Heart right ventricle (tissue), 16 donors: ENCODE results near the gene ENO2. TPM values are rescaled to one million over a fixed set of nuclear protein-coding genes. Genes with fewer than 3 reads are reported as not detected.

ENCODE experiments used
- ATAC-seq, 8 donors: fragments of 200-7000 bp; cut with Tn5 transposase; one replicate each; pipeline ENCODE4 v1.9.1; 2020; ENCODE audit warnings: mild to moderate bottlenecking in 8 of 8, moderate library complexity in 8 of 8, moderate number of reproducible peaks in 1 of 8
- DNase-seq, 2 donors: peaks; one replicate each; pipeline ENCODE4 v3.0.0-alpha.2; 2020
- H3K27ac ChIP-seq, 10 donors: fragments of 200-600 bp; sonication (generic) in 2 of 10; one replicate each; pipeline versions ENCODE4 v1.5.0 to v1.8.0; 2020 to 2022; ENCODE audit warnings: mild to moderate bottlenecking in 3 of 10
- H3K27me3 ChIP-seq, 7 donors: fragments of 200-600 bp; one replicate each; pipeline ENCODE4 v1.8.0; 2021 to 2022; ENCODE audit warnings: mild to moderate bottlenecking in 2 of 7
- H3K36me3 ChIP-seq, 9 donors: fragments of 200-600 bp; sonication (generic) in 1 of 9; one replicate each; pipeline versions ENCODE4 v1.5.0 to v1.8.0; 2020 to 2022; ENCODE audit warnings: mild to moderate bottlenecking in 2 of 9
- H3K4me1 ChIP-seq, 9 donors: fragments of 200-600 bp; sonication (generic) in 1 of 9; one replicate each; pipeline versions ENCODE4 v1.5.0 to v1.8.0; 2020 to 2022; ENCODE audit warnings: mild to moderate bottlenecking in 4 of 9
- H3K4me3 ChIP-seq, 10 donors: fragments of 200-600 bp; sonication (generic) in 2 of 10; one replicate each; pipeline versions ENCODE4 v1.5.0 to v1.8.0; 2020 to 2022; ENCODE audit warnings: mild to moderate bottlenecking in 7 of 10, moderate library complexity in 2 of 10
- H3K9me3 ChIP-seq, 11 donors: fragments of 200-600 bp in 10 of 11; sonication (generic) in 2 of 11; one replicate each; pipeline versions ENCODE4 v1.5.0 to v1.8.0; 2013 to 2022; ENCODE audit warnings: mild to moderate bottlenecking in 2 of 11, control low read depth in 1 of 11, moderate library complexity in 1 of 11
- CTCF ChIP-seq, 9 donors: fragments of 200-600 bp; sonication (generic) in 2 of 9; IDR thresholded peaks; one replicate each; pipeline versions ENCODE4 v1.5.0 to v1.8.0; 2021 to 2022; ENCODE audit warnings: antibody characterized with exemption in 9 of 9, mild to moderate bottlenecking in 5 of 9, moderate library complexity in 1 of 9
- WGBS, 2 donors: extraction: QIAGEN DNeasy Blood & Tissue Kit; methylation state at CpG; one replicate each; pipeline ENCODE4 v1.1.7; 2013; ENCODE audit warnings: inconsistent platforms in 1 of 2; 5-methylcytosine and 5-hydroxymethylcytosine counted together
- intact Hi-C, 10 donors: fragments of 100-400 bp; cut with DNase I; formaldehyde crosslinking; loops; one replicate each; pipeline versions ENCODE4 v1.11.1 to v1.14.2; 2022
- polyA plus RNA-seq, 2 donors: library from polyadenylated mRNA; stranded (reverse); fragments of 200-250 nt; gene quantifications; one replicate each; pipeline ENCODE4 v1.2.3, GENCODE V29; 2013
- total RNA-seq, 10 donors: library from RNA; stranded (reverse); fragmentation: NEBNext Ultra II Directional in 3 of 10; extraction: Animal tissue kit (Norgen Biotek cat#: 25700) in 3 of 10; gene quantifications; one replicate each; pipeline versions ENCODE4 v1.2.1 to v1.2.4, GENCODE V29; 2021 to 2023
- donor health status: Arrhythmogenic right ventricular cardiomyopathy.
- donor health status: ischemic (EF 13 %, LVEDD 7.1; RV severe dilation, severe dysfunction).
- donor health status: healthy with polysubstance abuse.
- donor health status: DM: no; HTN: yes; CAD: no.
- donor health status: DM: no; HTN: no; CAD: no.
- donor health status: ischemic (EF 25% LVEDD 6.9; RV normal size, moderate dysfunction).
- donor health status: ischemic (EF 25% LVEDD 5.7; RV mildly dilated, moderate dysfunction).
- donor health status: healthy.
- donor health status: DM: yes; HTN: yes; CAD: no.
- donor health status: Ischemic cardiomyopathy.
- donor health status: ischemic (EF 35%, LVEDD 5.7; RV mildly dilated, moderate dysfunction).
- donor health status: nonischemic (EF 11% LVEDD 7.7; RV severe dilation, severe dysfunction).
- donor health status: DM: yes; HTN: yes; CAD: no.
- donor health status: PGD.
- donor health status: ischemic (EF 29% LVEDD 5.4; RV normal size, mild dysfunction).
- donor health status: nonischemic (EF 23%, LVEDD 6.1; RV moderate dilation, normal function).

The ENO2 gene
- total and polyA plus RNA-seq, 12 donors = 6.3 to 68.4 (median 16.7) TPM

GRCh38 chr12:6917491-6918231 is 3.3 kb downstream of the ENO2 start:
- Histone ChIP-seq H3K4me1 (peaks cover 0 to 26% (median 16%) of the 10 kb centered on the region in 9 donors), H3K36me3 (peaks cover 0 to 34% (median 0%) of the 10 kb centered on the region in 9 donors), H3K27ac (no peak overlapping the region), H3K27me3 (peaks cover 0 to 31% (median 0%) of the 10 kb centered on the region in 7 donors), H3K9me3 (no peaks in the 10 kb centered on the region), H3K4me3 (no peak overlapping the region)
- WGBS, 2 donors = 80 to 81% methylated on average over 14 of the region's 14 CpGs
- intact Hi-C loops = no loop called here
- no peak for TF ChIP-seq CTCF (IDR thresholded peaks at IDR 0.05)
- DNase-seq = no peak
- no peak for ATAC-seq

GRCh38 chr12:6919588-6919987 is 5.2 kb downstream of the ENO2 start:
- Histone ChIP-seq H3K27me3 (peaks cover 0 to 14% (median 0%) of the 10 kb centered on the region in 7 donors), H3K4me1 (peaks cover 2 to 32% (median 17%) of the 10 kb centered on the region in 9 donors), H3K27ac (no peak overlapping the region), H3K9me3 (no peaks in the 10 kb centered on the region), H3K36me3 (peaks cover 0 to 37% (median 0%) of the 10 kb centered on the region in 9 donors), H3K4me3 (no peak overlapping the region)
- DNase-seq (no peak), ATAC-seq (no peak)
- no peak for TF ChIP-seq CTCF (IDR thresholded peaks at IDR 0.05)
- WGBS, 2 donors = 69 to 73% methylated on average over 7 of the region's 7 CpGs
- intact Hi-C loops = no loop called here

- Histone ChIP-seq H3K9me3 (no peaks in the 10 kb centered on the region), H3K4me1 (peaks cover 9 to 41% (median 28%) of the 10 kb centered on the region in 9 donors), H3K4me3 (no peak overlapping the region), H3K27me3 (peaks cover 0 to under 1% (median 0%) of the 10 kb centered on the region in 7 donors), H3K27ac (no peak overlapping the region), H3K36me3 (peaks cover 0 to 35% (median 0%) of the 10 kb centered on the region in 9 donors)
- ATAC-seq (no peak), DNase-seq (no peak)
- 86 to 91% methylated on average over 7 of the region's 7 CpGs for WGBS, 2 donors
- no peak for TF ChIP-seq CTCF (IDR thresholded peaks at IDR 0.05)
- intact Hi-C loops = loop anchor here in 2 of 10 donors (5.0 kb wide), 2 partner anchors 41 to 171 kb away; partner anchors contain the start of gene C1R (in 1 of the 2)
Measured at GRCh38 chr12:6921539-6921938, 7.2 kb downstream of the ENO2 start.

GRCh38 chr12:6921996-6922946 is 7.9 kb downstream of the ENO2 start:
- TF ChIP-seq CTCF (IDR thresholded peaks at IDR 0.05) = no peak

More at GRCh38 chr12:6921996-6922946, 7.9 kb downstream of the ENO2 start:
- 87 to 90% methylated on average over 9 of the region's 9 CpGs for WGBS, 2 donors
- H3K27me3 ChIP-seq = peaks cover 0 to 5% (median 0%) of the 10 kb centered on the region in 7 donors
- ATAC-seq = no peak
- DNase-seq = no peak
- peaks cover 17 to 48% (median 35%) of the 10 kb centered on the region in 9 donors for H3K4me1 ChIP-seq
- intact Hi-C loops = loop anchor here in 2 of 10 donors (5.0 kb wide), 2 partner anchors 40 to 170 kb away; partner anchors contain the start of gene C1R (in 1 of the 2)
- peak overlapping the region in 1 of 10 donors; percentile 31 for H3K27ac ChIP-seq
- H3K9me3 ChIP-seq = no peaks in the 10 kb centered on the region
- H3K4me3 ChIP-seq = no peak overlapping the region
- peaks cover 0 to 33% (median 0%) of the 10 kb centered on the region in 9 donors for H3K36me3 ChIP-seq
